ENCODE results near the gene NEBL. TPM values are rescaled to one million over a fixed set of nuclear protein-coding genes. Genes with fewer than 3 reads are reported as not detected.

The NEBL gene
- total and polyA plus RNA-seq, 9 of the 15 experiments (the other 6 are each of a cell fraction or from before 2014, with no cell fraction given) = 0.82 to 14.6 (median 9.8) TPM

DNA sequence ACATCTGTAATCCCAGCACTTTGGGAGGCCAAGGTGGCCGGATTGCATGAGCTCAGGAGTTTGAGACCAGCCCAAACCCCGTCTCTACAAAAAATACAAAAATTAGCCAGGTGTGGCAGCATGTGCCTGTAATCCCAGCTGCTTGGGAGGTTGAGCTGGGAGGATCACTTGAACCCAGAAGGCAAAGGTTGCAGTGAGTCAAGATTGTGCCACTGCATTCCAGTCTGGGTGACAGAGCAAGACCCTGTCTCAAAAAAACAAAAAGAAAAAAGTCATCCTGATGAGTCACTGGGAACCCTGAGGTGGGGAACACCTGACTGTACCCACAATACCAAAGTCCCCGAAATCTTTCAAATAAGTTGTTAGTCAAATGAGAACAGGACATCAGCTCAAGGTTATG is 80.0 kb downstream of the NEBL start (continued):
- TF ChIP-seq ILK (tag; IDR thresholded peaks at IDR 0.05; ENCODE audit: borderline replicate concordance, low read depth) (no peak), NONO (IDR thresholded peaks at IDR 0.05; ENCODE audit: low read depth in 2 of 2, low read length in 1 of 2) (no peak), HOXB6 (CRISPR knock-in tag; IDR thresholded peaks at IDR 0.05; ENCODE audit: borderline replicate concordance) (no peak)

DNA sequence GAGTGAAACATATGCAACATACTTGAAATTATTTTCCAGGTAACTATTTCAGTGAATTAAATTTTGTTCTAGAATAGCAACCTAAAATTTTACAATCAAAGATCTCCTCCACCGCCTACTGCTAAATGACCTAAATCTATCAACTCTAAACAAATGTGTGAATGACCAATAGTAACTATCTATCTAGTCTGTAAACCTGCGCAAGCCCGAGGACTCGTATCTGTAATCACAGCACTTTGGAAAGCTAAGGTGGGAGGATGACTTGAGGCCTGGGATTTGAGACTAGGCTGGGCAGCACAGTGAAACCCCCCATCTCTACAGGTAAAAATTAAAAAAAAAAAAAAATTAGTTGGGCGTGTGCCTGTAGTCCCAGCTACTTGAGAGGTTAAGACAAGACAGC is 83.0 kb downstream of the NEBL start:
- H3K9me1 ChIP-seq (ENCODE audit: control insufficient read depth, insufficient read depth, low read length) = no peaks in the 10 kb centered on the region
- H3K36me3 ChIP-seq (ENCODE audit: control insufficient read depth, insufficient read depth, low read length) = no peaks in the 10 kb centered on the region
- no peak overlapping the region for H3K9ac ChIP-seq (ENCODE audit: insufficient read depth in 1 of 2, low read depth in 2 of 2, low read length in 2 of 2)
- no peak for FAIRE-seq
- ChIA-PET CTCF (ENCODE audit: low intra/inter-chr PET ratio) (no interaction called here), POLR2A (interaction anchor here (0.7 kb wide), 1 partner anchor 82 kb away, joined by 3 read pairs; no protein-coding TSS in a partner anchor)
- no peak overlapping the region for H3K4me3 ChIP-seq
- no peak for DNase-seq (ENCODE audit: extremely low read depth in 1 of 4, low spot score in 3 of 4)
- no peak overlapping the region for H3K4me2 ChIP-seq (ENCODE audit: insufficient read depth, low read length)
- no TSS peak for BruUV-seq (replicated peaks)
- H3K4me1 ChIP-seq (replicated peaks in 1 of 2; ENCODE audit: control insufficient read depth in 2 of 2, insufficient read depth in 2 of 2, low read length in 2 of 2) = no peaks in the 10 kb centered on the region
- no peaks in the 10 kb centered on the region for H3K79me2 ChIP-seq (ENCODE audit: control insufficient read depth, insufficient read depth, low read length)
- TF ChIP-seq, protein P1, sequence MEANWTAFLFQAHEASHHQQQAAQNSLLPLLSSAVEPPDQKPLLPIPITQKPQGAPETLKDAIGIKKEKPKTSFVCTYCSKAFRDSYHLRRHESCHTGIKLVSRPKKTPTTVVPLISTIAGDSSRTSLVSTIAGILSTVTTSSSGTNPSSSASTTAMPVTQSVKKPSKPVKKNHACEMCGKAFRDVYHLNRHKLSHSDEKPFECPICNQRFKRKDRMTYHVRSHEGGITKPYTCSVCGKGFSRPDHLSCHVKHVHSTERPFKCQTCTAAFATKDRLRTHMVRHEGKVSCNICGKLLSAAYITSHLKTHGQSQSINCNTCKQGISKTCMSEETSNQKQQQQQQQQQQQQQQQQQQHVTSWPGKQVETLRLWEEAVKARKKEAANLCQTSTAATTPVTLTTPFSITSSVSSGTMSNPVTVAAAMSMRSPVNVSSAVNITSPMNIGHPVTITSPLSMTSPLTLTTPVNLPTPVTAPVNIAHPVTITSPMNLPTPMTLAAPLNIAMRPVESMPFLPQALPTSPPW (CRISPR knock-in tag; IDR thresholded peaks at IDR 0.05) = no peak
- TF ChIP-seq TCFL5 (CRISPR knock-in tag; conservative IDR thresholded peaks at IDR 0.05) (no peak), ATF7 (IDR thresholded peaks at IDR 0.05) (no peak), POLR2A (conservative IDR thresholded peaks at IDR 0.05) (no peak), ZFP36 (IDR thresholded peaks at IDR 0.05; ENCODE audit: low read depth, low read length, partially characterized antibody) (no peak)
- no peak for ATAC-seq
- no peaks in the 10 kb centered on the region for H3K27me3 ChIP-seq (ENCODE audit: control insufficient read depth in 2 of 2, insufficient read depth in 2 of 2, low read length in 2 of 2)
- H3K27ac ChIP-seq (ENCODE audit: extremely low read depth, low read depth, low read length) = no peak overlapping the region
- no peak overlapping the region for H2AFZ ChIP-seq (ENCODE audit: low read depth, low read length)
- H4K20me1 ChIP-seq (replicated peaks; ENCODE audit: control insufficient read depth, insufficient read depth, low read length) = no peaks in the 10 kb centered on the region
- WGBS (ENCODE audit: insufficient coverage, low coverage, missing lambda C conversion rate) = 41% methylated on average over 5 of the region's 5 CpGs
- H3K9me3 ChIP-seq (replicated peaks; ENCODE audit: control insufficient read depth, insufficient read depth, low read depth, low read length) = no peaks in the 10 kb centered on the region
- in situ Hi-C loops (cut with MboI) (no loop called here), intact Hi-C loops (cut with micrococcal nuclease) (no loop called here)
